Tongue (tissue), 2 donors: ENCODE results near the gene EFCAB14. TPM values are rescaled to one million over a fixed set of nuclear protein-coding genes. Genes with fewer than 3 reads are reported as not detected.
"Not testable (repeated sequence)": the region's sequence is repeated elsewhere in the genome, so short reads cannot be mapped to it uniquely, and the experiment has no call there.

Experiments used
- DNase-seq: peaks from one replicate; pipeline ENCODE4 v3.0.0-alpha.2; 2015
- total RNA-seq: library from RNA; depleted of rRNA; stranded (reverse); fragments of >200 nt; gene quantifications from one replicate; pipeline ENCODE4 v1.2.3, GENCODE V29; 2014

The EFCAB14 gene
- total RNA-seq, 1 donor from 2014 or later: 89.8 TPM

GRCh38 chr1:46686255-46686654 is 32.7 kb downstream of the EFCAB14 start:
- no peak for DNase-seq

GRCh38 chr1:46684670-46685069 is 34.2 kb downstream of the EFCAB14 start:
- no peak for DNase-seq

- DNase-seq: no peak
These were observed 36.9 kb downstream of the EFCAB14 start for GRCh38 chr1:46682064-46682463.

- DNase-seq: no peak
These were observed 37.4 kb downstream of the EFCAB14 start for GRCh38 chr1:46681333-46682034.

GRCh38 chr1:46679789-46680573 is 38.9 kb downstream of the EFCAB14 start:
- no peak for DNase-seq

GRCh38 chr1:46677339-46677738 is 41.6 kb downstream of the EFCAB14 start:
- no peak for DNase-seq

- no peak for DNase-seq
These were observed 42.4 kb downstream of the EFCAB14 start for GRCh38 chr1:46676531-46676930.

GRCh38 chr1:46675549-46676314 is 43.2 kb downstream of the EFCAB14 start:
- no peak for DNase-seq

- no peak for DNase-seq
These were observed 45.1 kb downstream of the EFCAB14 start for GRCh38 chr1:46673749-46674182.

GRCh38 chr1:46672696-46673095 is 46.2 kb downstream of the EFCAB14 start:
- no peak for DNase-seq

GRCh38 chr1:46671554-46671953 is 47.4 kb downstream of the EFCAB14 start, which contains the start of gene TEX38:
TSS of gene TEX38 (plus strand) at chr1:46671854. CDS start at chr1:46671935, 81 bp downstream.
- DNase-seq: no peak

- DNase-seq: no peak
These were observed 48.8 kb downstream of the EFCAB14 start for GRCh38 chr1:46670134-46670533.

GRCh38 chr1:46667782-46668760 is 50.8 kb downstream of the EFCAB14 start, which contains the start of gene ATPAF1:
TSS of gene ATPAF1 (minus strand) at chr1:46668364. CDS start at chr1:46668322, 42 bp downstream.
- peak; percentile 85 for DNase-seq

GRCh38 chr1:46665983-46666382 is 52.9 kb downstream of the EFCAB14 start:
- DNase-seq: no peak

- not testable (repeated sequence) for DNase-seq
These were observed 56.0 kb downstream of the EFCAB14 start for GRCh38 chr1:46662919-46663318.

- not testable (repeated sequence) for DNase-seq
These were observed 58.8 kb downstream of the EFCAB14 start for GRCh38 chr1:46660116-46660515.

GRCh38 chr1:46659307-46659870 is 59.5 kb downstream of the EFCAB14 start:
- no peak for DNase-seq

- DNase-seq: no peak
These were observed 61.1 kb downstream of the EFCAB14 start for GRCh38 chr1:46657775-46658174.

GRCh38 chr1:46656643-46657042 is 62.3 kb downstream of the EFCAB14 start:
- no peak for DNase-seq

- DNase-seq: no peak
These were observed 63.1 kb downstream of the EFCAB14 start for GRCh38 chr1:46655848-46656247.

GRCh38 chr1:46654698-46655097 is 64.2 kb downstream of the EFCAB14 start:
- DNase-seq: not testable (repeated sequence)
